ENCODE results near the gene C6orf120.

Gene C6orf120

DNA sequence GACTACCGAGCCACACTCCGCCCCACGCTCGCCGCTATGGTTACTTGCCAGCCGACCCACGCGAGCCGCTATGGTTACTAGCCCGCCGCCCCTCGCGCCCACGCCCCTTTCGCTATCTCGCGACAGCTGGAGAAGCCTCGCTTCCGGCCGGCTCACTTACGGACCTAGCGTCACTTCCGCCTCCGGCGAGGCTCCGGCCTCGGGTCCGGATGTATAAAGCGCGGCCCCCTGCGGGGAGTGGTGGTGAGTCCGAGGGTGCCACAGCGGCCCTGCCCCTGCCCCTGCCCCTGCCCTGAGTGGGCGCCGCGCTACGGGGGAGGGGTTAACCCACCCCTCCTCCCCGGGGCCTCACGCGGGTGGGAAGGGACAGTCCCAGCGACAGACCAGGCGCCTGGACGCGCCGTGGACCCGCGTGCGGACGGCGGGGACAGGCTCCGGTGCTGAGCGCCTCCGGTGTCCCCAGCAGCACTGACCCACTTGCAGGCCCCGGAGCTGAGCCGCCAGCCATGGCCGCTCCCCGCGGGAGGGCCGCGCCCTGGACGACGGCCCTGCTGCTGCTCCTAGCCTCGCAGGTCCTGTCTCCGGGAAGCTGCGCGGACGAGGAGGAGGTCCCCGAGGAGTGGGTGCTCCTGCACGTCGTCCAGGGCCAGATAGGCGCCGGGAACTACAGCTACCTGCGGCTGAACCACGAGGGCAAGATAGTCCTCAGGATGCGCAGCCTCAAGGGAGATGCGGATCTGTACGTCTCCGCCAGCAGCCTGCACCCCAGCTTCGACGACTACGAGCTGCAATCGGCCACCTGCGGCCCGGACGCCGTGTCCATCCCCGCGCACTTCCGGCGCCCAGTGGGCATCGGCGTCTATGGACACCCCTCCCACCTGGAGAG lies at the start of gene C6orf120, which contains the start of gene WDR27:
TSS of gene C6orf120 (plus strand) at position 173 of the 886 bp plus-strand sequence. CDS start at position 507, 334 bp downstream.
TSS of gene WDR27 (minus strand) at position 76 of the 886 bp plus-strand sequence. CDS start 13,024 bp downstream, outside the sequence.
- peak within 1 kb of the TSS; percentile 87 for H3K27ac Mint-ChIP-seq
- H3K4me1 Mint-ChIP-seq (ENCODE audit: low read depth), result peaks cover 34% of the 10 kb centered on the region
- peaks cover 21% of the 10 kb centered on the region for H3K36me3 Mint-ChIP-seq (ENCODE audit: low read depth)
- H3K9me3 Mint-ChIP-seq, result no peaks in the 10 kb centered on the region
- no peaks in the 10 kb centered on the region for H3K27me3 Mint-ChIP-seq
- intact Hi-C loops (cut with micrococcal nuclease), result loop anchor here (1.0 to 5.0 kb wide), 6 partner anchors 21 to 853 kb away; partner anchors contain the start of genes DYNLT2, ERMARD, FAM120B and TBP
- peak within 1 kb of the TSS; percentile 87 for H3K4me3 Mint-ChIP-seq

GRCh38 chr6:169652896-169653295 lies 49.0 kb upstream of the C6orf120 start:
- peaks cover 25% of the 10 kb centered on the region for H3K36me3 Mint-ChIP-seq (ENCODE audit: low read depth)
- H3K27ac Mint-ChIP-seq, result no peak overlapping the region
- no peak overlapping the region for H3K4me3 Mint-ChIP-seq
- intact Hi-C loops (cut with micrococcal nuclease), result loop anchor here (5.0 kb wide), 1 partner anchor 49 kb away; the partner anchor contains the start of genes C6orf120 and WDR27
- no peaks in the 10 kb centered on the region for H3K27me3 Mint-ChIP-seq
- H3K4me1 Mint-ChIP-seq (ENCODE audit: low read depth), result peaks cover 13% of the 10 kb centered on the region
- no peaks in the 10 kb centered on the region for H3K9me3 Mint-ChIP-seq

- H3K4me1 Mint-ChIP-seq (ENCODE audit: low read depth), result peaks cover 13% of the 10 kb centered on the region
- no peaks in the 10 kb centered on the region for H3K27me3 Mint-ChIP-seq
- no peak overlapping the region for H3K4me3 Mint-ChIP-seq
- no peaks in the 10 kb centered on the region for H3K9me3 Mint-ChIP-seq
- H3K27ac Mint-ChIP-seq, result peak overlapping the region; percentile 81
- peaks cover 26% of the 10 kb centered on the region for H3K36me3 Mint-ChIP-seq (ENCODE audit: low read depth)
- intact Hi-C loops (cut with micrococcal nuclease), result loop anchor here (5.0 kb wide), 1 partner anchor 49 kb away; the partner anchor contains the start of genes C6orf120 and WDR27
Observed at GRCh38 chr6:169653691-169654090, 48.2 kb upstream of the C6orf120 start.

GRCh38 chr6:169654598-169655391 lies 47.1 kb upstream of the C6orf120 start:
- peak overlapping the region; percentile 84 for H3K4me3 Mint-ChIP-seq
- no peaks in the 10 kb centered on the region for H3K9me3 Mint-ChIP-seq
- H3K36me3 Mint-ChIP-seq (ENCODE audit: low read depth), result peaks cover 37% of the 10 kb centered on the region
- H3K27me3 Mint-ChIP-seq, result no peaks in the 10 kb centered on the region
- intact Hi-C loops (cut with micrococcal nuclease), result loop anchor here (5.0 kb wide), 1 partner anchor 48 kb away; the partner anchor contains the start of genes C6orf120 and WDR27
- H3K4me1 Mint-ChIP-seq (ENCODE audit: low read depth), result peaks cover 13% of the 10 kb centered on the region
- peak overlapping the region; percentile 81 for H3K27ac Mint-ChIP-seq

DNA sequence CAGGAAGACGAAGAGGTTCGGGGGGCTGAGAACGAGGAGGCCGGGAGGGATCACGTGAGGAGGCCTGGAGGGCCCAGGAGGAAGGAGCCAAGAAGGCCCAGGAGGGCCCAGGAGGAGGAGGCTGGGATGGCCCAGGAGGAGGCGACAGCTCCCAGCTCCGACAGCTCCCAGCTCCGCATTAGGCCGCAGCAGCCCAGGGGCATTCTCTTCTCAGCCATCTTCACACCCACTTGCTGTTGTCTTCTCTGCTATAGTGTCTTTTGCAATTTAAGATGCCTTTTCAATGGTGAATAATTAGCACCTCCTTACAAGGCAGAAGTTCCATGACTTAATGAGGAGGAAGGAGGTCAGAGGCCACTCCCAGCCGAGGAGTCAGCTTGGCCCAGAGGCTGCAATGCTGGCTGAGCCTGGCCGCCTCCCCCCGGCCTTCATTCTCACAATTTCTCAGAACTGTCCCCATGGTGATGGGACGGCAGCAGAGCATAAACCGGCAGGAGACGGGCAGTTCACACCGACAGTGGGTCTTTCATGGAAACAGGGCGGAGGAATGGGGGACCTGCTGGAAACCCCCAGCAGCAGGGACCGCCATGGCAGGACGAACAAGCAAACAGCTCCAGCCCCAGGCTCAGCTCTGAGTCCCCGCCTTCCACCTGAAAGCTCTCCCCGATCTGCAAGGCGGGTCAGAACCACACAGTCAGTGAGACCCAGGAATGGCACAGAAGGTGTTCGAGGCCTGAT lies 45.2 kb upstream of the C6orf120 start:
- Mint-ChIP-seq H3K4me3 (no peak overlapping the region), H3K36me3 (ENCODE audit: low read depth) (peaks cover 38% of the 10 kb centered on the region), H3K27ac (no peak overlapping the region), H3K9me3 (no peaks in the 10 kb centered on the region), H3K4me1 (ENCODE audit: low read depth) (peaks cover 13% of the 10 kb centered on the region), H3K27me3 (no peaks in the 10 kb centered on the region)
- intact Hi-C loops (cut with micrococcal nuclease), result no loop called here

GRCh38 chr6:169657284-169657610 lies 44.7 kb upstream of the C6orf120 start:
- Mint-ChIP-seq H3K4me3 (no peak overlapping the region), H3K27me3 (no peaks in the 10 kb centered on the region), H3K36me3 (ENCODE audit: low read depth) (peaks cover 38% of the 10 kb centered on the region), H3K27ac (no peak overlapping the region), H3K9me3 (no peaks in the 10 kb centered on the region), H3K4me1 (ENCODE audit: low read depth) (peaks cover 13% of the 10 kb centered on the region)
- intact Hi-C loops (cut with micrococcal nuclease), result no loop called here

GRCh38 chr6:169659820-169660610 lies 41.9 kb upstream of the C6orf120 start:
- intact Hi-C loops (cut with micrococcal nuclease), result no loop called here
- peaks cover 10% of the 10 kb centered on the region for H3K4me1 Mint-ChIP-seq (ENCODE audit: low read depth)
- no peak overlapping the region for H3K27ac Mint-ChIP-seq
- no peak overlapping the region for H3K4me3 Mint-ChIP-seq
- no peaks in the 10 kb centered on the region for H3K9me3 Mint-ChIP-seq
- H3K27me3 Mint-ChIP-seq, result no peaks in the 10 kb centered on the region
- H3K36me3 Mint-ChIP-seq (ENCODE audit: low read depth), result peaks cover 50% of the 10 kb centered on the region

- Mint-ChIP-seq H3K9me3 (no peaks in the 10 kb centered on the region), H3K27ac (no peak overlapping the region), H3K4me3 (no peak overlapping the region), H3K4me1 (ENCODE audit: low read depth) (peaks cover 2% of the 10 kb centered on the region), H3K36me3 (ENCODE audit: low read depth) (peaks cover 45% of the 10 kb centered on the region), H3K27me3 (no peaks in the 10 kb centered on the region)
- intact Hi-C loops (cut with micrococcal nuclease), result no loop called here
Observed at GRCh38 chr6:169660751-169661390, 41.1 kb upstream of the C6orf120 start.

DNA sequence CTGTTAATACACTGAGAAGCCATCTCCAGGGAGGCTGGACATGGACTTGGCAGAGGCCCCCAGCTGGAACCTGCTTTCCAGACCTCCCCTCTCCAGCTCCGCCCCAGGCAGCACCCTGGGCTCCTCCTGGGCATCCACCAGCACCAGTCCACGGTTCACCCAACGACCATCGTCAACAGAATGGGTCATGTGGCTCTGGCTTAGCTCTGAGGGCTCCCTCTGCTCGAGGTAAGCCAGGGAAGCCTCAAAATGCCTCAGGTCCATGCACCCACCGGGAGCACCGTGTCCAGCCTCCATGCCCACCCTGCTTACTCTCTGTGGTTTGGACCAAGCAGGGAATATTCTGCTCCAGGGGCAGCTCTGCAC lies 40.6 kb upstream of the C6orf120 start:
- H3K4me3 Mint-ChIP-seq, result no peak overlapping the region
- no peaks in the 10 kb centered on the region for H3K27me3 Mint-ChIP-seq
- no peaks in the 10 kb centered on the region for H3K4me1 Mint-ChIP-seq (ENCODE audit: low read depth)
- no peak overlapping the region for H3K27ac Mint-ChIP-seq
- peaks cover 40% of the 10 kb centered on the region for H3K36me3 Mint-ChIP-seq (ENCODE audit: low read depth)
- H3K9me3 Mint-ChIP-seq, result no peaks in the 10 kb centered on the region
- intact Hi-C loops (cut with micrococcal nuclease), result no loop called here

- intact Hi-C loops (cut with micrococcal nuclease), result no loop called here
- no peak overlapping the region for H3K4me3 Mint-ChIP-seq
- no peaks in the 10 kb centered on the region for H3K4me1 Mint-ChIP-seq (ENCODE audit: low read depth)
- H3K27me3 Mint-ChIP-seq, result no peaks in the 10 kb centered on the region
- peaks cover 38% of the 10 kb centered on the region for H3K36me3 Mint-ChIP-seq (ENCODE audit: low read depth)
- no peak overlapping the region for H3K27ac Mint-ChIP-seq
- no peaks in the 10 kb centered on the region for H3K9me3 Mint-ChIP-seq
Observed at GRCh38 chr6:169663468-169663867, 38.5 kb upstream of the C6orf120 start.

DNA sequence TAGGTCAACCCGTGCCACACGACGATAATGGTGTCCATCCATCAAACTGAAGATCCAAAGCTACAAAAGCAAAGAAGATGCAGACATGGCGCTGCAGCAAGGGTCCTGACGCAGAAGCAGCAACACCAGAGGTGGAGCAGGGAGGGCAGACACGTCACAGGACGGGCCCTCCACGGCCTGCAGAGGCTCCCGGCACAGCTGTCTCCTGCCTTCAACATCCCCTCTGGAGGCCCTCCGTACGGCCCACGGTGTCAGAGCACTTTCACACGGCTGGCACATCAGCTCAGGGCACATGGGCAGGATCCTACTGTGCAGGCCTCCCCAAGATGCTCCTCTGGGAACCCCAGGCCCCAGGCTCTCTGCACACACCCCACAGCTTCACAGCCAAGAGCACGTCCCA lies 37.7 kb upstream of the C6orf120 start:
- Mint-ChIP-seq H3K36me3 (ENCODE audit: low read depth) (peaks cover 32% of the 10 kb centered on the region), H3K4me3 (no peak overlapping the region), H3K9me3 (no peaks in the 10 kb centered on the region), H3K27me3 (no peaks in the 10 kb centered on the region), H3K4me1 (ENCODE audit: low read depth) (peaks cover 1% of the 10 kb centered on the region), H3K27ac (no peak overlapping the region)
- intact Hi-C loops (cut with micrococcal nuclease), result no loop called here

GRCh38 chr6:169665289-169665688 lies 36.6 kb upstream of the C6orf120 start:
- intact Hi-C loops (cut with micrococcal nuclease), result no loop called here
- Mint-ChIP-seq H3K4me3 (no peak overlapping the region), H3K9me3 (no peaks in the 10 kb centered on the region), H3K4me1 (ENCODE audit: low read depth) (peaks cover 10% of the 10 kb centered on the region), H3K36me3 (ENCODE audit: low read depth) (peaks cover 25% of the 10 kb centered on the region), H3K27me3 (no peaks in the 10 kb centered on the region), H3K27ac (no peak overlapping the region)

Data from dendritic cell treated with granulocyte-macrophage colony-stimulating factor and Interleukin-4, amounts not matched to agents 40 ng/mL and 50 ng/mL, for 4 days (primary cell).